SK-N-MC (cell line): ENCODE results near the gene CCDC60.

Experiments
- EZH2 ChIP-seq: fragments of 200-600 bp; sonication (generic); IDR thresholded peaks from one replicate; pipeline ENCODE4 v1.6.1; 2017; ENCODE audit warnings: antibody characterized with exemption
- FOXP2 ChIP-seq: optimal IDR thresholded peaks from 2 replicates; pipeline ENCODE3; 2011; ENCODE audit warnings: mild to moderate bottlenecking, moderate library complexity; ENCODE audit not compliant: insufficient read depth; ENCODE audit errors: extremely low read length, control extremely low read depth
- POLR2AphosphoS5 ChIP-seq: IDR thresholded peaks from 2 replicates; pipeline ENCODE4 v1.6.1; 2012; ENCODE audit warnings: mild to moderate bottlenecking, low read depth, low read length, borderline replicate concordance

GRCh38 chr12:119398190-119398589 is 63.7 kb downstream of the CCDC60 start:
- TF ChIP-seq EZH2, result no peak
- no peak for TF ChIP-seq POLR2AphosphoS5
- no peak for TF ChIP-seq FOXP2
